OCI-LY1 (cell line): ENCODE measurements around the gene GNAI2.

ENCODE experiments used
- H2AFZ ChIP-seq: fragments of 200-600 bp; sonication (generic), shearing (Covaris generic); 2 replicates; pipeline ENCODE4 v1.6.0; 2014; ENCODE audit warnings: antibody characterized with exemption, mild to moderate bottlenecking, low read length
- H3F3A ChIP-seq: fragments of 200-600 bp; sonication (generic), shearing (Covaris generic); 2 replicates; pipeline ENCODE4 v1.6.0; 2014; ENCODE audit warnings: mild to moderate bottlenecking, antibody characterized with exemption, low read length, moderate library complexity; ENCODE audit not compliant: insufficient read depth
- H3K27ac ChIP-seq: fragments of 200-600 bp; sonication (generic); 2 replicates; pipeline ENCODE4 v1.5.1; 2014; ENCODE audit warnings: low read length, mixed run types, mild to moderate bottlenecking, low read depth; ENCODE audit not compliant: poor library complexity, severe bottlenecking
- H3K27me3 ChIP-seq: fragments of 200-600 bp; sonication (generic); 2 replicates; pipeline ENCODE4 v1.6.0; 2014; ENCODE audit warnings: antibody characterized with exemption, mild to moderate bottlenecking, low read length, moderate library complexity; ENCODE audit not compliant: insufficient read depth
- H3K36me3 ChIP-seq: fragments of 200-600 bp; sonication (generic); 2 replicates; pipeline ENCODE4 v1.6.1; 2014; ENCODE audit warnings: mild to moderate bottlenecking, antibody characterized with exemption, low read length, moderate library complexity, mixed read lengths; ENCODE audit not compliant: insufficient read depth
- H3K4me1 ChIP-seq: fragments of 200-600 bp; sonication (generic); 2 replicates; pipeline ENCODE4 v1.5.1; 2014; ENCODE audit warnings: mild to moderate bottlenecking, low read length, moderate library complexity; ENCODE audit not compliant: insufficient read depth, severe bottlenecking
- H3K4me2 ChIP-seq: fragments of 200-600 bp; sonication (generic), shearing (Covaris generic); 2 replicates; pipeline ENCODE4 v1.6.1; 2014; ENCODE audit warnings: low read length
- H3K4me3 ChIP-seq: fragments of 200-600 bp; sonication (generic); 2 replicates; pipeline ENCODE4 v1.5.1; 2014; ENCODE audit warnings: low read length, low read depth, mild to moderate bottlenecking, mixed read lengths; ENCODE audit not compliant: poor library complexity, severe bottlenecking
- H3K79me2 ChIP-seq: fragments of 200-600 bp; shearing (Covaris generic); 2 replicates; pipeline ENCODE4 v1.6.1; 2016; ENCODE audit warnings: mixed run types, low read length, mixed read lengths; ENCODE audit not compliant: insufficient read depth
- H3K9ac ChIP-seq: fragments of 200-600 bp; sonication (generic), shearing (Covaris generic); 2 replicates; pipeline ENCODE4 v1.6.1; 2014; ENCODE audit warnings: mild to moderate bottlenecking, low read length, mixed read lengths
- H3K9me2 ChIP-seq: fragments of 200-600 bp; sonication (generic), shearing (Covaris generic); 2 replicates; pipeline ENCODE4 v1.6.1; 2014; ENCODE audit warnings: low read depth, mild to moderate bottlenecking, low read length, mixed read lengths
- H3K9me3 ChIP-seq: fragments of 200-600 bp; shearing (Covaris generic); 2 replicates; pipeline ENCODE4 v1.6.1; 2014; ENCODE audit warnings: low read length, mixed read lengths
- H4K20me1 ChIP-seq: fragments of 200-600 bp; sonication (generic), shearing (Covaris generic); 2 replicates; pipeline ENCODE4 v1.6.0; 2016; ENCODE audit warnings: mild to moderate bottlenecking, low read length; ENCODE audit not compliant: insufficient read depth
- EZH2 ChIP-seq: fragments of 200-600 bp; sonication (generic), shearing (Covaris generic); IDR thresholded peaks from 2 replicates; pipeline ENCODE4 v1.8.0; 2017; ENCODE audit warnings: borderline replicate concordance, mixed run types, mild to moderate bottlenecking, antibody characterized with exemption, low read length, moderate library complexity, mixed read lengths
- TF ChIP-seq, protein P1 (sequence below): fragments of 200-600 bp; sonication (generic), shearing (Covaris generic); IDR thresholded peaks from 2 replicates; pipeline ENCODE4 v1.5.1; 2017; ENCODE audit warnings: mild to moderate bottlenecking, antibody characterized with exemption, low read length, moderate library complexity, mixed read lengths

The GNAI2 gene

DNA sequence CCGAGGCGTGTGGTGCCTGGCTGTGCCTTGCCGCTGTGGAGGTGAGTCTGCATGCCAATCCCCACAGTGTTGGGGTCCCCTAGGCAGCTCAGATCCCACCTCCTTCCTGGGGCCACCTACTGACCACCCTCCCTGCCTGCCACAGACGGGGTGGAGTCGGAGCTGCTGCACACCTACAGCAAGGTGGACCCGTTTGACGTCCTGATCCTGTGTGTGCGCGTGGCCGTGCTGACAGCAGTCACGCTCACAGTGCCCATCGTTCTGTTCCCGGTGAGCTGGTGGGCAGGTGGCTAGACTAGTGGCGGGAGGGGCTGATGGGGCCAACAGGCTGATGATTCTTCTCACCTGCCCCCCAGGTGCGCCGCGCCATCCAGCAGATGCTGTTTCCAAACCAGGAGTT is 17.6 kb upstream of the GNAI2 start:
- no peak overlapping the region for H3K27ac ChIP-seq
- H3K9ac ChIP-seq: no peak overlapping the region
- H3K27me3 ChIP-seq: peaks cover 14% of the 10 kb centered on the region; the same call in 1 of the 2 replicates
- no peak overlapping the region for H3K4me3 ChIP-seq
- H3K9me2 ChIP-seq: no peaks in the 10 kb centered on the region
- H3K36me3 ChIP-seq: no peaks in the 10 kb centered on the region
- no peaks in the 10 kb centered on the region for H4K20me1 ChIP-seq
- H3K79me2 ChIP-seq: no peaks in the 10 kb centered on the region
- TF ChIP-seq, protein P1, sequence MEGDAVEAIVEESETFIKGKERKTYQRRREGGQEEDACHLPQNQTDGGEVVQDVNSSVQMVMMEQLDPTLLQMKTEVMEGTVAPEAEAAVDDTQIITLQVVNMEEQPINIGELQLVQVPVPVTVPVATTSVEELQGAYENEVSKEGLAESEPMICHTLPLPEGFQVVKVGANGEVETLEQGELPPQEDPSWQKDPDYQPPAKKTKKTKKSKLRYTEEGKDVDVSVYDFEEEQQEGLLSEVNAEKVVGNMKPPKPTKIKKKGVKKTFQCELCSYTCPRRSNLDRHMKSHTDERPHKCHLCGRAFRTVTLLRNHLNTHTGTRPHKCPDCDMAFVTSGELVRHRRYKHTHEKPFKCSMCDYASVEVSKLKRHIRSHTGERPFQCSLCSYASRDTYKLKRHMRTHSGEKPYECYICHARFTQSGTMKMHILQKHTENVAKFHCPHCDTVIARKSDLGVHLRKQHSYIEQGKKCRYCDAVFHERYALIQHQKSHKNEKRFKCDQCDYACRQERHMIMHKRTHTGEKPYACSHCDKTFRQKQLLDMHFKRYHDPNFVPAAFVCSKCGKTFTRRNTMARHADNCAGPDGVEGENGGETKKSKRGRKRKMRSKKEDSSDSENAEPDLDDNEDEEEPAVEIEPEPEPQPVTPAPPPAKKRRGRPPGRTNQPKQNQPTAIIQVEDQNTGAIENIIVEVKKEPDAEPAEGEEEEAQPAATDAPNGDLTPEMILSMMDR: no peak
- TF ChIP-seq EZH2: no peak
- no peak overlapping the region for H2AFZ ChIP-seq
- H3K9me3 ChIP-seq: no peaks in the 10 kb centered on the region
- no peaks in the 10 kb centered on the region for H3K4me1 ChIP-seq
- H3K4me2 ChIP-seq: no peak overlapping the region
- H3F3A ChIP-seq: no peaks in the 10 kb centered on the region

DNA sequence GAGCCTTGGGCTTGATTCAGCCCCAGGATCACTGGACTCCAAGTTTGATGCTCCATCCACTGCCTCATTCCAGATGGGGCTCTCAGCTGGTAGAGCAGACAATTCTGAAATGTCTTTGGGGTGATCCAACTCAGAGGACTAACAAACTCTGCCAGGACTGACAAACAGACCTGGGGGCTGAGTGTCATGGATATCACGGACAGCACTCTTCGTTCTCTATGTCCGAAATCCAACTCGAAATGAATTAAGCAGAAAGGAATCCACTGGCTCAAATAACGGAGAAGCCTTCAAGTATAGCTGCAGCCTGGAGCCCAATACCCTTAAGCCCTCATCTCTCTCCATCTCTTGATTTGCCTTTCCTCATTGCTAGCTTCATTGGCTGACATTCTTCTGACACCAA is 16.7 kb upstream of the GNAI2 start:
- H3F3A ChIP-seq: no peaks in the 10 kb centered on the region
- no peak overlapping the region for H3K27ac ChIP-seq
- H3K4me3 ChIP-seq: no peak overlapping the region
- no peaks in the 10 kb centered on the region for H3K9me2 ChIP-seq
- no peak overlapping the region for H2AFZ ChIP-seq
- H4K20me1 ChIP-seq: no peaks in the 10 kb centered on the region
- H3K79me2 ChIP-seq: no peaks in the 10 kb centered on the region
- no peaks in the 10 kb centered on the region for H3K9me3 ChIP-seq
- H3K4me1 ChIP-seq: no peaks in the 10 kb centered on the region
- H3K36me3 ChIP-seq: no peaks in the 10 kb centered on the region
- H3K9ac ChIP-seq: no peak overlapping the region
- peaks cover 14% of the 10 kb centered on the region; the same call in 1 of the 2 replicates for H3K27me3 ChIP-seq
- TF ChIP-seq EZH2: no peak
- TF ChIP-seq, protein P1: no peak
- no peak overlapping the region for H3K4me2 ChIP-seq

DNA sequence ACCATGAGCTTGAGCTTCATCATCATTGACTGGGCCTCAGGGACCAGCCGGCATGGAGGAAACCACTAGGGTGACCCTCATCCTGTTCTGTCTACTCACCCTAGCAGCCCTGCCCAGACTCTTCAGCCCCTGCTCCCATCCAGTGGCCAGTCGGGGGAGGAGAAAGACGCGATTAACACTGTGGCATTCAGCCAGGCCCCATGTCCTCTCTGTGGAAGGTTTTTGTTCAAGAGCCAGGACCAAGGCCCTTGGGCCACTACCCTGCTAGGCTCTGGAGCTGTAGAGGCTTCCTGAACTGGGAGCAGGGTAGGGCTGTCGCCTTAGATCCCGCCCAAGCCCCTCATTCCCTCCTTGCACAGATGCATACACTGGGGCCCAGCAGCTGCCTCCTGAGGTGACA is 15.9 kb upstream of the GNAI2 start:
- H3K4me3 ChIP-seq: no peak overlapping the region
- H3F3A ChIP-seq: no peaks in the 10 kb centered on the region
- no peaks in the 10 kb centered on the region for H3K9me2 ChIP-seq
- no peaks in the 10 kb centered on the region for H3K36me3 ChIP-seq
- no peaks in the 10 kb centered on the region for H3K4me1 ChIP-seq
- peaks cover 14% of the 10 kb centered on the region; the same call in 1 of the 2 replicates for H3K27me3 ChIP-seq
- H3K4me2 ChIP-seq: no peak overlapping the region
- no peaks in the 10 kb centered on the region for H4K20me1 ChIP-seq
- H3K9ac ChIP-seq: no peak overlapping the region
- no peaks in the 10 kb centered on the region for H3K9me3 ChIP-seq
- no peaks in the 10 kb centered on the region for H3K79me2 ChIP-seq
- no peak overlapping the region for H3K27ac ChIP-seq
- H2AFZ ChIP-seq: no peak overlapping the region
- TF ChIP-seq, protein P1: no peak
- no peak for TF ChIP-seq EZH2
